GM21528 (cell line): ENCODE data around the gene PPP2R2C.

Experiments
- ATAC-seq: cut with Tn5 transposase; IDR thresholded peaks from one replicate; pipeline ENCODE4 v1.9.1; 2021; ENCODE audit warnings: mild to moderate bottlenecking, moderate library complexity; ENCODE audit not compliant: unreplicated experiment, low FRiP score

Gene PPP2R2C

DNA sequence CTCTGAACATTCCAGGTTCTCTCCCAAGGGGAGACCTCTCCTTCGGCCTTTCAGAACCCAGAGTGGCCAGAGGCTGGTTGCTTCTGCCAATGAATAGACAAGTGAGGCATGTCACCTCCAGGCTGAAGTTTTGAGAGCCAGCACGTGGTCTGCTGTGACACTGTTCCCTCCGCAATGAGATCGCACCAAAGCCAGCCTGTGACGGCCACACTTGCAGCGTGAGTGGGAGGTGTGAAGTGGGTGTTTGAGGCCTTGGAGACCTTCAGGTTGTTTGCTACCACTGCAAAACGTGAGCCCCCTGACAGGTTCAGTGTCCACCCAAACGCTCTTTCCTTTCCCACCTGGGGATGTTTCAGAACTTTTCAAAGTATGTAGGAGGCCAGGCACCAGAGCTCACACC, 121.8 kb downstream of the PPP2R2C start:
- no peak for ATAC-seq

DNA sequence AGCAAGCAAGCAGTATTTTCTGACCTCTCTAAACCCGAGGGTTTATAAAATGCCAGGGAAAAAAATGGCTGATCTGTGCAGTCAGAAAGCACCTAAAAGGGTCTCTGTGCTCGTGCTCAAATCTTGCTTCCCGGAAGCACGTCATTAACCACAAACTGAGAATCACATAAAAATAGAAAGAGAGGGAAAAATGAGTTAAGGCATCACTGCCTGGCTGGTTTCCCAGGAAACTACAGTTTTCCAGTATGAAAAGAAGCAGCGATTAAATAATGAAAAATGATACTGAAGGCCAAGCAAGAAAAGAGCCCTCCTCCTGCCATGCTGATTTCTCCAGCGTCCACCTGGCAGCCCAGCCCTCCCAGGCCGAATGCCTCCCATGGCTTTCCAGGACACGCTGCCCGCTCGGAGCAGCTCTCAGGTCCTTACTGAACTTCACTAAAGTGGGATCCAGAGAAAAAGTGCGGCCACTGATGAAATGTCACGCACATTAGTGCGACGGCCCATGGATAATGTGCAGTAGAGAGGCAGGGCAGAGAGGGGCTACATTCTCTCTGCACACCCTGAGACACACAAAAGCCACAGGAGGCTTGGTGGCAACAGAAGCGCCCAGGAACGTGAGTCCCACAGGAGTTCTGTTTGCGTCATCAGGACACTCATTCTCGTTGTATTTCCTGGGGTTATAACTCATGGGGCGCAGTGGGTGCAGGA, 122.4 kb downstream of the PPP2R2C start:
- no peak for ATAC-seq

DNA sequence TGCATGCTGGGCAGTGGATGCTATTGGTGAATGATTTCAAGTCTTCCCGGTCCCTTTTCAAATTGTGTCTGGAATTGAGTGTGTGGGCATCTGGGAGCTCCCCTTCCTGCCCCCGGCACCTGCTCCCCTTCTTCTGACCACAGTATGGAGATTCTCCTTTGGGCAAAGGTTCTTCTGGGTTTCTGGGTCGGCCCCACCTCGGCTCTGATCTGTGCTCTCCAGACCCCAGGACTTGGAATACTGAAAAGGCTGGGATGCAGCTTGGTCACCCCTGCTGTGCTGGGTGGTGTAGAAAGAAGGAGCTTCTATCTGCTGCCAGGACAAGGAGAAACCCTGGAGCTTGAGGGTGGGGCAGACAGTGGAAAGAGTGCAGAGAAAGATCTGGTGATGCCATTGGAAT, 124.0 kb downstream of the PPP2R2C start:
- ATAC-seq: no peak

DNA sequence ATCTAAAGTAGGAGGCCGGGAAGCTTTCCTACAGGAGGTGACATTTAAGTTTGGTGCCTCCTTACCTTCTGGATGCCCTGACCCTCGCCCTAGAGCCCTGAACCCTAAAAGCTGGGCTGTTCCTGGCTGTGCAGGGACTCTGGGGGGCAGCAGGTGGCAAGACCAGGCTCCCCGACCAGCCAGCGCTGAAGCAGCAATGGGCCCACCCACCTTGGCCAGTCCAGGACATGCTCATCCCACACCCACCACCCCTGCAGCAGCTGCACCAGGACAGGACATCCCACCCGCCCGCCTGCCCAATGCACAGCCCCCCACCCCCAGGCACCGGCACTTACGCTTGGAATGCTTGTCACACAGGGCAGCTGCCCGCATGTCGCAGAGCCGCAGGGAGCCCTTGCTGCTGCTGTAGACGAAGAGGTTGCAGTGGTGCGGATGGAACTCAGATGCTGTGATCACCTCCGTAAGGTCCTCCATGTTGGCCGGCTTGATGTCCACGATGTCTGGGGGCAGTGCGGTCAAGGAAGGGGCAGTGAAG, 124.8 kb downstream of the PPP2R2C start:
- no peak for ATAC-seq

DNA sequence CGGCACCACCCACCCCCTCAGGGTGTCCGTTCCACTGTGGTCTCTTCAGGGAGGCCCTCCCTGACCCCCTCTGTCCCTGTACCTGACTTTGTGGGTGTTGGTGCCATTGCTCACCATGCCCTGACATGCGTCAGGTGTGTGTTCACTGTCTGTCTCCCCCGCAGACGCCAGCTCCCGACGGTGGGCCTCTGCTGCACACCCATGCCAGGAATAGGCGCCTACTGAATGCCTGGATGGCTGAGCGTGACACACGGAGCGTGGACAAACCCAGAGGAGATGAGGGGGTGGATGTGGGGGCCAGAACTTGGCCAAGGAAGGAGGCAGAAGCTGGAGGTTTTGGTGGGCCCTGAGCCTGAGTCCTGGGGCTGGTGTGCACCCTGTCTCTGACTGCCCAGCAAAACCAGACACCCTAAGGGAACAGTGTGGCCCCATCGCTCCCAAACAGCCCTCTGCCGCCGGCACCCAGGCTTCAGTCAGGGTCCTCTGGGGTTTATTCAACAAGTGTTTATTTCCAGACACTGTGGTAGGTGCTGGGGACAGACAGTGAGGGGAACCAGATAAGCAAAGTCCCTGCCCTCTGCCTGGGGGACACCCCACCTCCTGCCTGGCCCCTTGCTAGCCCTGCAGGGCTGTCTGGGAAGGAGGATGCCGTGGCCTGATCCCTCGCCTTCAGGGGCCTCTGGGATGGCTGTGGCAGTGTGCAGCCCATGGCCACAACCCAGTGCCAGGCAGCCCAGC, 125.9 kb downstream of the PPP2R2C start:
- no peak for ATAC-seq

DNA sequence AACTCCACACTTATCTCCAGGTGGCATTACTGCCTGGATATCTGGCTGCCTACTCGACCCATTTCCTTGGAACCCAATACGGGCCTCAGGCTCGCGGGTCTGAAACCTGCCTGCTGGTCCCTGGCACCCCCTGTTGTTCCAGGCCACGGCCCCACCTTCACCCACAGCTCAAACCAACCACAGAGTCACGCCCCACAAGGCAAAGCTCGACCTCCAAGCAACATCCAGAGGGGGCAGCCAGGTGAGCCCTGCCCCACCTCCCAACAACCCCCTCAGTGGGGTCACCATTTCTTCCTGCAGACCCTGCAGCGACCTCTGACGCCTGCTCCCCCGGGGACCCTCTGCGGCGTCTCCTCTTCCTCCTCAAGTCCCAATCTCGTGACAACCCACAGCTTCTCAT, 126.5 kb downstream of the PPP2R2C start:
- ATAC-seq: no peak

DNA sequence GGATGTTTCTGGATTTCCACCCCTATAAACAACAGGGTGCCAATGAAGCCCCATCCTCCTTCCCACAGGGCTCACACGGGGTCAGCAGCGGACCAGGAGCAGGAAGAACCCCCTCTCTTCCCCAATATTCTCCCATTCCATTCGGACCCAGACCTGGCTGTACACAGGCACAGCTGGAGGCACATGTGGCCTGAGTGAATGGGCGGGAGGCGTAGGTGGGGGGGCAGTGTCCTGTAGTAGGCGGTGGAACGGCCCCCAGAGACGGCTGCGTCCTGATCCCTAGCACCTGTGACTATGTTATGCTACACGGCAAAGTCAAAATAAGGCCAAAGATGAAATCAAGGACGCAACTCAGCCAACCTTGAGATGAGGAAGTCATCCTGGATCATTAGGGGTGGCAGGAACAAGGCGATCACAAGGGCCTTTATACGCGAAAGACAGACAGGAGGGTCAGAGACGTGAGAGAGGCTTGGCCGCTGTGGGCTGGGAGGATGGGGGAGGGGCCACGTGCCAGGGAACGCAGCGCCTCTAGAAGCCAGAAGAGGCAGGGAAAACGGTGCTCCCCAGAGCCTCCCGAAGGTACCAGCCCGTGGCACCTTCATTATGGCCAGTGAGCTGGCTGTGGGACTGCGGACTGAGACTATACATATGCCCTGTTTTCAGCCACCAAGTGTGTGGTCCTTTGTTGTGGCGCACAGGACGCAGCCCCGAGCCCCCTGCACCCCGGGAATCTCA, 127.2 kb downstream of the PPP2R2C start:
- ATAC-seq: no peak

DNA sequence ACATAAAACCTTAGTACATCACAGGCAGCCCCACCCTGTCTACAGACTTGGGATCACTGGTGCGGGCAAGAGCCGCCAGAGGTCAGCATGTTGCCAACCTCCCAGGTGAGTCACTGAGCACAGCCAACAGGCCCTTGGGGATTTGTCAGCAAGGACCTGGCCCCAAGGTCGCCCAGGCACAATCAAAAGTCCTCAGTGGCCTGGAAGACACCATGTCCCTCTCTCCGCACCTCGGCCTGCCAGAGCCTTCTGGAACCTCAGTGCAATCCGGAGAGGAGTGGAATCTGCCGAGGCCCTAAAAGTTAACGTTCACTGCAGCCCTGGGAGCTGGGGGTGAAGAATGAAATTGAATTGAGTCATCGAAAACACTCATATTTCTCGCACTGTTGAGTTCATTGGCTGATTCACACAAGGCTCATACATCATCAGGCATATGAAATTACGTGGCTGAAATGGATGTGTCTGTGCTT, 128.4 kb downstream of the PPP2R2C start:
- ATAC-seq: no peak

DNA sequence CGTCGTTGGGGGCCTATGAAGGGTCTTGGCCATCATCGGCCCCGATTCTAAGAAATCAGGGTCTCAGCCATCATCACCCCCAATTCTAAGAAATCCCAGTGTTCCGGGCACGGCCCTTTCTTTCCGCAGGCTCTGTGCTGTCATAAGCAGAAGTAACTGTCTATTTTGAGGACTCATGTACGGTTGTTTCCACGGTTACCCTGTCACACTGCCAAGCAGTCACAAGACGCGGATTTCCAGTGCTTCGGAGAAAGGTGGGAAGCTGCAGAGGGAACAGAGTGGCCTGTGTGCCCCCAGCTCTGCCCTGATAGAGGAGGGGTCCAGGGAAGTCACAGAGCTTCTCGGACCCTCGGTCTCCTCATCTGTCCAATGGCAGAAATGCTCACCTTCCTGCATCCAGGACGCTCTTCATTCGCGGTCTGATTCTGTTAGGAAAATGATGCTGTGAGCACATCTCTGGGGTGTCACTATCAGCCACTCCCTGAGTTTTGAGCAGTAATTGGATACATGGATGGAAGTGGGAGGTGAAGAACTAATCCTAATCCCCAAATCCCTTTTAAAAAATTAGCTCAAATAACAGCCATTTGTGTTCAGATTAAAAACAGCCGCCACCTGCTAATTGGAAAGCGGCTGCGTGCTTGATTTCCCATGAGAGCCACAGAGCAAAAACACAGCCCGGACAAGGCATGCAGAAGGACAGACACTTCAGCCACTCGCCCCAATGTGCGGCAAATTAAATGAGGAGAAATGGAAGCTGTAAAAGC, 129.7 kb downstream of the PPP2R2C start:
- no peak for ATAC-seq

DNA sequence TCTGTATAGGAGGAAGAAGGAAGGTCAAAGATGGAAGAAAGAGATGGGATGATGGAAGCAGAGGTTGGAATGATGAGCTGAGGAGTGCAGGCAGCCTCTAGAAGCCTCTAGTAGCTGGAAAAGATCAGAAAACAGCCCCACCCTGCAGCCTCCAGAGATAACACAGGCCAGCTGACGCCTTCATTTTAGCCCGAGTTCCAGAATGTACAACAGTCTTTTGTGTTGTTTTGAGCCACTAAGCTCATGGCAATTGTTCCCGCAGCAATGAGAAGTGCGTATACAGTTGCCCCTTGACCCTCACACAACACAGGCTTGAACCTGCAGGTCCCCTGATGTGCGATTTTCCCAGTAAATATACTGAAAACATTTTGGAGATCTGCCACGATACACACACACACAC, 130.7 kb downstream of the PPP2R2C start:
- ATAC-seq: no peak

DNA sequence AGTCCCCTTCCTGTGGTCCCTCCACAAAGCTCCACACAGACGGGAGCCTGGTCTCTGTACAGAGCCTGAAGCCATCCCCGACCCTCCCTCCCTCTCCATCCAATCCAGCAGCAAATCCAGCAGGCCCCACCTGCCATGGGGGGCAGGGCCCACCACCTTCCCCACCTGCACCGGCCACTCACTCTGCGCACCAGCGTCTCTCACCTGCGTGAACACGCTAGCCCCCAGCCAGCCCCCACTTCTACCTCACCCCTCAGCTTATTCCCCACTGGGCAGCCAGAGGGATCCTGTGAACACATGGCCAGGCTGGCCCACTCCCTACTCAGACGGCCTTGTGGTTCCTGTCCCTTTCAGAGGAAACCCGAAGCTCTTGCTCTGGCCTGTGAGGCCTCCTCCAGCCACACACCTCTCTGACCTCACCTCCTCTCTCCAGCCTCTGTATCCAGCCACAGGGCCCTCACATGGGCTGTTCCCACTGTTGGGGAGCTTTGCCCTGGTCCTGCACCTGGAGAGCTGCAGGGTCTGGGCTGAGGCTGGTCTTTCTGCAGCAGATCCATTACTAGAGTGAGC, 131.9 kb downstream of the PPP2R2C start:
- ATAC-seq: no peak

DNA sequence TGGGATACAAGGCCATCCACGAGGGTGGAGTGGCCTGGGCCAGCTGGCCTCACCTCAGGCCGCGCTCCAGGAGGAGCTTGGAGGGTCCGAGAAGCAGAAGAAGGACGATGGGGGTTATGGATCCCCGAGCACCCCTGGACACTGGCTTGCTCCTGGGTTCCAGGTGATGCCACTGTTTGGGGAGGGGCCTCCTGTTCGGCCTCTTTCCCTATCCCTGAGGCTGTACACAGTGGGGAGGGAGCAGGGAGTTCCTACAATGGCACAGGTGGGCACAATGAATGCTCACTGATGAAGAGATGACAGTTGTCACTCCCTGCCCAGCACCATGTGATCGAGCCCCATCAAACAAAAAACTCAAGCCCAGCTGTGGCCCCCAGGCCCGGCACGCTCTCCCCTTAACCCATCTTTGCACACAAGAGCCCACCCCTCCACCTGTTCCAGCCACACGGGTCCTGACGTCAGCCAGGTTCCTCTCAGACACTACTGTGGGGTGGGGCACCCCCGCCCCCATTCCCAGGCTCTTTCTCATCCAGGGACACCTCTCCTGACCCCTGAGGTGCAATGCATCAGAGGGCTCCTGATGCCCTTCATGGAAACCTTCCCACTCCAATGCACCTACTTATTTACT, 132.5 kb downstream of the PPP2R2C start:
- no peak for ATAC-seq

DNA sequence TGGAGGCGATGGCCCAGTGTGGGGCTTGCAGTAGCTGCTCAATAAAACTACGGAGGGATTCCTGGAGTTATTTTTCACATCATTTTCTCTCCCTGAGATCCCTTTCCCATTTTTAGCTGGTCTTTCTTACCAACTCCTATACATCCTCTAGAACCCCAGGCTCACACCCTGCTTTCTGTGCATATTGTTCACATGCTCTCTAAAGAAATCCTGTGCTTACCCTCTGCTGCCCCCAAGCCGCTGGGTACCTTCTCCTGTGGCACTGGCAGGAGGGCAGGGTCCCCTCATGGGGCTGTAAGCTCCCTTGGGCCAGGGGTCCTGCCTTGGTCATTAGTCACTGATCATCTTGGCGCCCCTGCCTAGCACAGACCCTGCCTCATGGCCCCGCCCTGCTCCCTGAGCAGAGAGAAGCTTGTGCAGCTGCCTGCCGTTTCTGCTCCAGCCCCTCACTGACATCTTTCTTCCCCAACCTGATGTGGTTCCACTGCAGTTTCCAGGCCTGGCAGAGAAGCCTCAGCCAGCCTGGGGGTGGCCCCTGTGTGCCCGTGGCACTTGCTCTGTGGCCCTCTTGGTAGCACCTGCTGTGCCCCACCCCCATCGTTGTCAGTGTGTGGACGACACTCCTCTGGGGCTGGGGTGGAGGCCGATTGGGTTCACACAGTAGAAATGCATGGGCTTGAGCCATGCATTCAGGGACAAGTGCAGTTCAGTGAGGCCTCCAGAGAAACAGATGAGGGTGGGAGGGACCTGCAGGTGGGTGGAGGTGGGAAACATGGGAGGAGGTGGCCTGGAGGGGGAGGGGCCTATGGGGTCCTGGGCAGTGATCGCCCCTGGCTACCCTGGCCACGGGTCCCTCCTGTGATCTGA, 133.2 kb downstream of the PPP2R2C start:
- ATAC-seq: no peak

DNA sequence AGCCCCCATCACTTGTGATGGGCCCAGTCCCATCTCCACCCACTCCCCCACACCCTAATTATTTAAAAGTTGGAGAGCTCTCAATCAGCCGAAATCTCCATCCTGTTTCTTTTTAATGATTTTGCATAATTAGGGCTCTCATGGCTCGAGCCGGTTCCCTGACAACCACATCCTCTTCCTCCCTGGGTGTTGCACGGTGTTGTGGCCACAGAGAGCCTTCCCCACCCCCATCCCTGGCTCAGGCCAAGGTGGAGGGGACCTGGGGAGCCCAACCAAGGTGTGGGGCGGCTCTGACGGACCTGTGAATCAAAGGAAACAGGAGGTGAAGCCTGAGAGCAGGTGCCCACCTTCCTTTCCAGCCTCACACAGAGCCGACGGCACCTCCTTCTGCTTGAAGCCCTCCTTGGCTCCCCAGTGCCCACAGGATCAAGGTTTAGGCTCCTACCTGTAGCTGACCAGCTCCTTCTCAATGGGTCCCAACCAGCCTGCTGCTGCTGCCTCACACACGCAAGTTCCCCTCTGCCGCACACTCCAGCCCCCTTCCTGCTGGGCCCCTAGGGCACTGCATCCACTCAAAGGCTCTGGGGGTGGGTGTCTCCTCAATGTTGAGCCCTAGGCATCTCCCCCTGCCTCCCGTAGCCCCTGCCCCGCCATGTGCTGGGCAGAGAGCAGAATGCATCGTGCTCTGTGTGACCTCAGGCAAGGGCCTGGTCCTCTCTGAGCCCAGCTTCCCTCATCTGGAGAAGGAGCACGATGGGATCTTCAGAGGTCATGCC, 134.1 kb downstream of the PPP2R2C start:
- ATAC-seq: no peak

DNA sequence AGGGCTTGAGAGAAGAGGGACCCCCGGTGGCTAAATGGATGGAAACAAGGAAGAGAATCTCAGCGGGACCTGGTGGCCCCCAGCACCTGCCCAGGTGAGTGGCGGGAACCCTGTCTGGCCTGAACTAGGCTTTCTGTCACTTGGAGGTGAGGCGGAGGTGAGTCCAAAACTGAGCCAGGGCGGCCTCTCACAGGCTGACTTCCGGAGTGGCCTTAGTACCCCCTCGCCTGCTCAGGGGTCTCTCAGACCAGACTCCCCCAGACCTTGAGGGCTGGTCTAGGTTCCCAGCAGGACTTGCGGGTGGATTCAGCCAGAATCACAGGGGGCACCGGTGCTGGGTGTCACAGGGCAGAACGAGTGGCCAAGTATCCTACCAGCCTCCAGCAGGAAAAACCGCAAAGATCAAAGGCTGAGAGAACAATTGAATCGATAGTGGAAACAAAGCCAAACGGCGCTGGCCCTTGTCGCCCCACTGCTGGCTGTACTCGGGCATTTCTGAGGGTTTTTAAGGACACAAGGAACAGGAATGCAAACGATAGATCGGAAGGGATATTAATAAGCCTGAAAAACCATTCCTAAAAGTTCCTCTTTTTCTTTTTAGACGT, 135.0 kb downstream of the PPP2R2C start:
- ATAC-seq: no peak

DNA sequence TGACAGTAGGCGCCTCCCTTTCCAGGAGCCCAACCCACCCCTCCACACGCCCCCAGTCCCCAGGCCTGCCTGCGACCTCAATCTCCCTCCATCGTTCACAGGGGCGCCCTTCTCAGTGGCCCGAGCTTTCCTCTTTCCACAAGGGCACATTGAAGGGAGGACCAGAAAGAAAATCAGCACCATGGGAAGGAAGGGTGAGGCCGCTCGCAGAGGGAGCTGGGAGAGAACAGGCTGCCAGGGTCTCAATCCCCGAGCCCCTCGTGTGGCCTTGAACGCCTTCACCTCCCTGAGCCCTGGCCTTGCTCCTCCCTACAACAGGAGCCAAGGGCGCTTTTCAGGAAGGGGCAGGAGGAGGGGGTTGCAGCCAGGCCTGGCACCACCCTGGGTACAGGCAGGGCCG, 136.2 kb downstream of the PPP2R2C start:
- ATAC-seq: no peak

DNA sequence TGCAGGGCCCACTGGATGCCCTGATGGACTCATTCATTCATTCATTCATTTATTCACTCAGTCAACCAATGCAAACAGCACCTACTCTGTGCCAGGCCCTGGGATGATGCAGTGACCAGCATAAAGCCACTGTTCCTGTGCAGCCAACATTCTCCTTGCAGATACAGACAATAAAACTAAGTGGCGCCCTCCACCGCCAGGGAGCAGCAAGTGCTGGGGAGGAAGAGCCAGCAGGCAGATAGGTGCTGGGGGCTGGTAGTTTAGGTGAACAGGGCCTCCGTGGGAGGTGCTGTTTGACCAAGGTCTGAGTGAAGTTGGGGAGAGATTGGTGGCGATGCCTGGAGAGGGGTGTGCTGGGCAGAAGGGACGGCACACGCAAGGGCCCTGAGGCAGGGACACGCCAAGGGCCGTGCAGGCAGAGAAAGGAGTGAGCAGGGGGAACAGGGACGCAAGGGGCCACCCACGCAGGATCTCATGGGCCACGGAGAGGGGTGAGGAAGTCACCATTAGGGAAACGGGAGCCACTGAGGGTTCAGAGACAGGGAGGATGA, 137.3 kb downstream of the PPP2R2C start:
- ATAC-seq: no peak
